Rectal smooth muscle tissue (tissue), 1 donor: ENCODE data around the gene NDUFS2.
"Not testable (repeated sequence)": the region's sequence is repeated elsewhere in the genome, so short reads cannot be mapped to it uniquely, and the experiment has no call there.

Experiments used
- H3K27ac ChIP-seq: one replicate; pipeline ENCODE4 v1.7.0; 2013; ENCODE audit warnings: low read depth, low read length, inconsistent platforms
- H3K27me3 ChIP-seq: one replicate; pipeline ENCODE4 v1.7.0; 2013; ENCODE audit warnings: low read length; ENCODE audit not compliant: control insufficient read depth, insufficient read depth
- H3K36me3 ChIP-seq: one replicate; pipeline ENCODE4 v1.7.0; 2013; ENCODE audit warnings: low read length; ENCODE audit not compliant: control insufficient read depth, insufficient read depth
- H3K4me1 ChIP-seq: one replicate; pipeline ENCODE4 v1.7.0; 2013; ENCODE audit warnings: low read length; ENCODE audit not compliant: control insufficient read depth, insufficient read depth
- H3K4me3 ChIP-seq: one replicate; pipeline ENCODE4 v1.7.0; 2013; ENCODE audit warnings: low read length
- H3K9ac ChIP-seq: one replicate; pipeline ENCODE4 v1.7.0; 2013; ENCODE audit warnings: low read length

Gene NDUFS2

DNA sequence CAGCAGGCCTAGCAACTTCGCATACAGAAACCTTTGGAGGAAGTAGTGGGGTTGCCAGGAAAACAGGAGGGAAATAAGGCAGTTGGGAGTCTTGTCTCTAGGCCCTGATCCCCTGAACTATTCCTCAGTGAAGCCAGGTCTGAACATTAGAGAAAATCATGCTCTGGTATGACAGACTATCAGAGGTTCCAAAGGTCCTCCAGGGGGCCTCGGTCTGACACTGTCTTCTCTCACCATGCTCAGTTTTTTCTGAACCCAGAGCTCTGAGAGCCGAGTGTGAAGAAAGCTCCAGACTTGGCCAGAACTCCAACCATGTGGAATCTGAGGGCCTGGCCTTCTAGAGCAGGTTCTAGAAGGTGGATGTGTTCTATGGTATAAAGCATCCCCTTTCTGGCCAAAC lies 27.7 kb downstream of the NDUFS2 start:
- no peaks in the 10 kb centered on the region for H3K27me3 ChIP-seq
- peaks cover 15% of the 10 kb centered on the region for H3K4me1 ChIP-seq
- no peak overlapping the region for H3K27ac ChIP-seq
- peaks cover 14% of the 10 kb centered on the region for H3K36me3 ChIP-seq
- no peak overlapping the region for H3K9ac ChIP-seq
- no peak overlapping the region for H3K4me3 ChIP-seq

DNA sequence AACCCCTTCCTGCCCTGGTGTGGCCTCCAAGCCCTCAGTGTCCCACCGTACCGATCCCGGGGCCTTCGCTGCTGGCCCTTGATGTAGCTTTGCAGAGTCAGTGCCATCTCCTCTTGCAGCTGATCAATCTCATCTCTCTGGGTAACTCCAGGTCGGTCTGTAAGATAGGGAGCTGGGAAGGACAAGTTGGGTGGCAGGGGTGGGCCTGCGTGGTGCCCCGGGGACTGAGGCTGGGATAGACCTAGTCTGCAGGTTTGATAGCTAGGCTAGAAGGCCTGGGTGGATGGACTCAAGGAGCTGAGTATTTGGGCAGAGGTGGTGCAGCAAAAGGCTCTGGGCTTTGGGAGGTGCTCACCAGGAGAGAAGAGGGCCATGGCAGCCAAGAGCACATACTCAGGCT lies 28.6 kb downstream of the NDUFS2 start:
- Histone ChIP-seq H3K36me3 (peaks cover 14% of the 10 kb centered on the region), H3K4me3 (no peak overlapping the region), H3K4me1 (peaks cover 15% of the 10 kb centered on the region), H3K9ac (no peak overlapping the region), H3K27me3 (no peaks in the 10 kb centered on the region), H3K27ac (no peak overlapping the region)

DNA sequence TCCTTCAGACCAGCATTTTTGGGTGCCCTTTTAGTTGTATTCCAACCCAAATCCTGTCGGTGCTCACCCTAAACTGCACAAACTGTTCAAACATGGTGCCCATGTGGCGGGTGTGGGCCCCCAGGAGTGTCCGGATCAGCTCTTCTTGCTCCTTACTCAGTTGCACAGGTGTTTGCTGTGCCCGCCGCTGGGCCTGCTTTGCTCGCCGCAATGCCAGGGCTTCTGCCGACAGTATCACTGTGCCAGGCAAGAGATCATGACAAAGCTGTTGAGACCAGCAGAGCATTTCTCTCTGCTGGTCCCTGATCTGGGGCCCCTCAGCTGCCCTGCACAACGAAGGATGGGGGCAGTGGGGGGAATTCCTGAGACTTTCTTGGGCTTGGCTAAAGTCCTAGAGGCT lies 30.9 kb downstream of the NDUFS2 start:
- Histone ChIP-seq H3K4me1 (no peaks in the 10 kb centered on the region), H3K4me3 (no peak overlapping the region), H3K27ac (no peak overlapping the region), H3K27me3 (no peaks in the 10 kb centered on the region), H3K36me3 (peaks cover 12% of the 10 kb centered on the region), H3K9ac (no peak overlapping the region)

DNA sequence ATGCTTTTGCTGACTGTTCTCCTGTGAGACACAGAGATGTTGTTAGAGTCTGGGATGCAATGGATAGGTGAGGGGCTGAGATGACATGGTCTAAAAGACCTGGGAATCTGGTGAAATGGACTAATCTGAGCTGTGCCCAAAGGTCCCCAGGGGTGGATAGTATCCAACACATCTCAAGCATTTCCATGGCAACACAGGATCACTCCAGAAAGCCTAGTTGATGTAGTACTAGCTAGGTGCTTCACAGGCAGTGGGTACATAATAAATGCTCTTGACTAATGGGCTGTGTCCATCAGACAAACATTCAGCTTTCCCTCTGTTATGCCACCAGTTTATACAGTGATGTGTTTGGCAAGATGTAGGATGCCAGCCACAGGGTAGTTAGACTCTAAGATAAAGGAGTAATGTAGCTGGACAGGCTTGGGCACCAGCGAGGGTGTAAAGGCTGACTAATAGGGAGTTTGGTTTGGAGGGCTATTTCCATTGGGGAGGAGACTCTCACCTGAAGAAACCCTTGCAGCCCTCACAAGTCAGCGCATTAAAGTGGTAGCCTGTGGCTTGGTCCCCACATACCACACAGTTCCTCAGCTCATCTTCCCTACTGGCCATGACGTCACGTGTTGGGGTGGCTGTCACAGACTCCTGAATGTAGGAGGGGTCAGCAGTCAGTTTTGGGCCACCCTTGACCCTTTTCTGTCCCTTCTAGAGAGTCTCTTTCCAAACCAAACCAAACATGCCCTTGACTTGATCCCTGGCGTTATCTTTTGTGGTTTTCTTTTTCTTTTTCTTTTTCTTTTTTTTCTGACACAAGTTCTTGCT lies 34.0 kb downstream of the NDUFS2 start:
- no peak overlapping the region for H3K4me3 ChIP-seq
- no peak overlapping the region for H3K27ac ChIP-seq
- H3K4me1 ChIP-seq, result no peaks in the 10 kb centered on the region
- H3K36me3 ChIP-seq, result no peaks in the 10 kb centered on the region
- H3K27me3 ChIP-seq, result no peaks in the 10 kb centered on the region
- H3K9ac ChIP-seq, result no peak overlapping the region

DNA sequence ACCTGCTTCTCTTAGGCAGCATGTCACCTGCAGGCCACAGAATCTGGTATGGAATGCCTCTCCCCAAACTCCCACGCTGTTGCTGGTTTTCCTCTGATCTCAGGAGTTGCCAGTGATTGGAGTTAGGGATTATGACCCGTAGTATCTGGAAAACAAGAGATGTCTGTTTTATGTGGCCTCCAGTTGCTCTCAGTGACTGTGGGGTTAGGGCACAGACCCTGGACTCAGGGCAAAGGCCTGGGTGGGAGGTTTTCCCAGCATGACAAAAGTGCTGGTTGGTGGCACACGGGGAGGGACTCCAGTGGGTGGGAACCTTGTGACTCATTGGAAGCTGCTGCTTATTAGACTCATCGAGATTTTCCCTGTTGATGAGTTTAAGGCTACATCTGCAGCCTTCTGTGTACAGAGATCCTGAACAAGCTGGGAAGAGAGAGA lies 35.9 kb downstream of the NDUFS2 start, which contains the start of gene NR1I3:
TSS of gene NR1I3 (minus strand) at position 165 of the 435 bp plus-strand sequence. CDS start 1,638 bp downstream, outside the sequence.
- Histone ChIP-seq H3K27ac (no peak within 1 kb of the TSS), H3K4me1 (no peaks in the 10 kb centered on the region), H3K9ac (no peak within 1 kb of the TSS), H3K36me3 (no peaks in the 10 kb centered on the region), H3K27me3 (no peaks in the 10 kb centered on the region), H3K4me3 (no peak within 1 kb of the TSS)

DNA sequence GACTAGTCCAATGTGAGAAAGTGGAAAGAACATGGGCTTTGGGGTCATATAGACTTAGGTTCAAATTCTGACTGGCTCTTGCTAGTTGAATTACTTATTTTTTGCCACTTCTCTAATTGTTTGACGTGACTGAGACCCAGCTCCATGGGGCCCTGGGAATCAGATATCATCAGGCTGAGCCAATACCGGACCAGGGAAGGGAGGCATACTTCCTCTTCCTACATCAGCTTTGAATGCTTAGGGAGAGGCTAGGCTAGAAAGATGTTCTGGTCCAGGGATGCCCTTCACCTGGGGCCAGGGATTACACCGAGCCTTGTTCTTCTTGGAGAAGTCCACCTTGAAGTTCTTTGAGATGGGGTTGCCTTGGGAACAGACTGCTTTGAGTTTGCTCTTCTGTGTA lies 39.5 kb downstream of the NDUFS2 start:
- no peak overlapping the region for H3K27ac ChIP-seq
- H3K4me1 ChIP-seq, result no peaks in the 10 kb centered on the region
- H3K36me3 ChIP-seq, result no peaks in the 10 kb centered on the region
- H3K4me3 ChIP-seq, result no peak overlapping the region
- H3K9ac ChIP-seq, result no peak overlapping the region
- H3K27me3 ChIP-seq, result no peaks in the 10 kb centered on the region

DNA sequence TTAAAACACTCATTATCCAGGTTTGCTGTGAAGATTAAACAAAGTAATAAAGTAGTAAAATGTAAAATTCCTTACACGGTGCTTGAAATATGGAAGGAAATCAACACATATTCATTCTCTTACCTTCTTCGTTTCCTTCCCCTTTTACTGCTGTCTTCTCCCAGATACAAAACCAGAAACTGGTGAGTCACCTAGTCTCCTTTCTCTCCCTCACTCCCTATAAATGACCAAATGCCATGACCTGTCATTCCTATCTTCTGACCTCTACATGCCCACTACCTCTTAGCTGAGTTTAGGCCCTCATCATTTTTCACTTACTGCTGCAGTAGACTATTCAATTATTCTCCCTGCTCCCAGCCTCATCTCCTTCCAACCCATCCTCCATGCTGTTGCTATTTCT lies 40.1 kb downstream of the NDUFS2 start:
- Histone ChIP-seq H3K9ac (no peak overlapping the region), H3K36me3 (no peaks in the 10 kb centered on the region), H3K27me3 (no peaks in the 10 kb centered on the region), H3K4me3 (no peak overlapping the region), H3K27ac (no peak overlapping the region), H3K4me1 (no peaks in the 10 kb centered on the region)

DNA sequence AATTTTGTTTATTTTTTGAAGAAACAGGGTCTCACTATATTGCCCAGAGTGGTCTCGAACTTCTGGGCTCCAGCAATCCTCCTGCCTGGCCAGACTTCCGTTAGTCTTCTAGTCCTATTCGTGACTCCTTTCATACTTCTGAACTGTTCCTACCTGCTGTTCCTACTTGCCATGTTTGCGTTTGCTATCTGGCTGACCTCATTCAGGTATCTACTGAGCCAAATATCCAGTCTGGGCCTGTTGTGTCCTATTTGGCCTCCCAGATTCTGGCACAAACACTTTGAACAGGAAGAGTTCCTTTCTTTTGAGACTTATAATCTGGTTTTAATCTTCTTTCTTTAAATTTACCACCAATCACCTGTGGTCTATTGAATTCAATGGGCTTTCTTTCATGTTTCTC lies 42.7 kb downstream of the NDUFS2 start:
- H3K36me3 ChIP-seq, result no peaks in the 10 kb centered on the region
- no peaks in the 10 kb centered on the region for H3K4me1 ChIP-seq
- no peak overlapping the region for H3K4me3 ChIP-seq
- H3K27ac ChIP-seq, result no peak overlapping the region
- H3K27me3 ChIP-seq, result no peaks in the 10 kb centered on the region
- no peak overlapping the region for H3K9ac ChIP-seq

DNA sequence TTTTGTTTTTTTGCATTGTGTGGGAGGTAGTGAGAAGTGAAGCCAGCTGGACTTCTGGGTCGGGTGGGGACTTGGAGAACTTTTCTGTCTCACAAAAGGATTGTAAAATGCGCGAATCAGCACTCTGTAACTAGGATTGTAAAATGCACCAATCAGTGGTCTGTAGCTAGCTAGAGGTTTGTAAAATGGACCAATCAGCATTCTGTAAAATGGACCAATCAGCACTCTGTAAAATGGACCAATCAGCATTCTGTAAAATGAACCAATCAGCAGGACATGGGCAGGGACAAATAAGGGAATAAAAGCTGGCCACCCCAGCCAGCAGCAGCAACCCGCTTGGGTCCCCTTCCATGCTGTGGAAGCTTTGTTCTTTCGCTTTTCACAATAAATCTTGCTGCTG lies 47.9 kb downstream of the NDUFS2 start:
- H3K4me3 ChIP-seq, H3K4me1 ChIP-seq, H3K36me3 ChIP-seq, H3K9ac ChIP-seq, H3K27me3 ChIP-seq, H3K27ac ChIP-seq: not testable (repeated sequence)

DNA sequence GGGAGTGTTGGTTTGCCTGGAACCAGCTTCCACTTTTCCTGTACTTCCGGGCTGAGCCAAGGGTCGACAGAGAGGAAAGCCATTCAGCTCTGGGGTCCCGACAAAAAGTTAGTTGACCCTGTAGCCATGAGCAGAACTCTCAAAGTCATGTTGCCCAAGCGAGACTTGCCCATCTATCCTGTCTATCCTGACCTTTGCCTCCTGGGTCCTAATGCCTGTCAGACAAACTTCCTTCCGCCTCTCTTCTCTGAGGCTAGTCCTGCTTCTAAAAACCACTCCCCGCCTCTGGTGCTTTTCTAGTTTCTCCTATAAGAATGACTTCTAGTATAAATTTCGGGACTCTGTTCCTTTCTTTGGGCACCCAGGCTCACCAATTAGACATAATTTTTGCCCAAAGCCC lies 48.7 kb downstream of the NDUFS2 start:
- H3K27me3 ChIP-seq, result no peaks in the 10 kb centered on the region
- H3K4me3 ChIP-seq, result no peak overlapping the region
- no peaks in the 10 kb centered on the region for H3K36me3 ChIP-seq
- H3K9ac ChIP-seq, result no peak overlapping the region
- no peaks in the 10 kb centered on the region for H3K4me1 ChIP-seq
- H3K27ac ChIP-seq, result no peak overlapping the region

DNA sequence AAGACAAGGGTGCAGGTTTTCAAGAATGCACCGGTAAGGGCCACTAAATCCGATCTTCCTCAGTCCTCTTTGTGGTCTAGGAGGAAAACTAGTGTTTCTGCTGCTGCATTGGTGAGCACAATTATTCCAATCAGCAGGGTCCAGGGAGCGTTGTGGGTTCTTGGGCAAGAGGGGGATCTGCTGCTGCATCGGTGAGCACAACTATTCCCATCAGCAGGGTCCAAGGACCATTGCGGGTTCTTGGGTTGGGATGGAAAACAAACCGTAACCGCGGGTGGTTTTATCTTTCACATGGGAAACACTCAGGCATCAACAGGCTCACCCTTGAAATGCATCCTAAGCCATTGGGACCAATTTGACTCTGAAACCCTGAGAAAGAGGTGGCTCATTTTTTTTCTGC lies 49.4 kb downstream of the NDUFS2 start:
- H3K27ac ChIP-seq, result no peak overlapping the region
- H3K27me3 ChIP-seq, result no peaks in the 10 kb centered on the region
- H3K36me3 ChIP-seq, result no peaks in the 10 kb centered on the region
- no peak overlapping the region for H3K4me3 ChIP-seq
- H3K4me1 ChIP-seq, result no peaks in the 10 kb centered on the region
- no peak overlapping the region for H3K9ac ChIP-seq

DNA sequence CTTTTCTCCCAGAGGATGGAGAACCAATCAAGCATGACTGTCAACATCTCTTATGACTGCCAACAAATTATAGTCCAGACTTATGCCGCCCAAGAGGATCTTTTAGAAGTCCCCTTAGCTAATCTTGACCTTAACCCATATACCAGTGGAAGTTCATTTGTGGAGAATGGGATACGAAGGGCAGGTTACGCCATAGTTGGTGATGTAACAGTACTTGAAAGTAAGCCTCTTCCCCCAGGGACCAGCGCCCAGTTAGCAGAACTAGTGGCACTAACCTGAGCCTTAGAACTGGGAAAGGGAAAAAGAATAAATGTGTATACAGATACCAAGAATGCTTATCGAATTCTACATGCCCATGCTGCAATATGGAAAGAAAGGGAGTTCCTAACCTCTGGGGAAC lies 53.1 kb downstream of the NDUFS2 start:
- not testable (repeated sequence) for H3K36me3 ChIP-seq, H3K4me3 ChIP-seq, H3K9ac ChIP-seq, H3K27ac ChIP-seq, H3K27me3 ChIP-seq, H3K4me1 ChIP-seq

DNA sequence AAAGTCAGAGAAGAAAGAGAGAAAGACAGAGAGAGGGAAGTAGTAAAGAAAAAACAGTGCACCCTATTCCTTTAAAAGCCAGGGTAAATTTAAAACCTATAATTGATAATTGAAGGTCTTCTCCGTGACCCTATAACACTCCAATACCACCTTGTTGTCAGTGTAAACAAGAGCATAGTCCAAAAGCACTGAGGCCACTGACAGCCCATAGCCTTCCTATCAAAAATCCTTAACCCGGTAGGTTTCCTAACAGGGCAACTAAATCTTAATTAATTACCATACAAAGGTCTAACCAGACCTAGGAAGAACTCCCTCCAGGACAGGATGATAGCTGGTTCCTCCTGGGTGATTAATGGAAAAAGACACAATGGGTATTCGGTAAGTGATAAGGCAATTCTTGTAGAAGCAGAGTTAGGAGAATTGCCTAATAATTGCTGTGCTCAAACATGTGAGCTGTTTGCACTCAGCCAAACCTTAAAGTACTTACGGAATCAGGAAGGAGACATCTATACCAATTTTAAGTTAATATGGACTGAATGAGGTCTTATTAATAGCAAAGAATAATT lies 53.9 kb downstream of the NDUFS2 start:
- not testable (repeated sequence) for H3K4me1 ChIP-seq, H3K9ac ChIP-seq, H3K27me3 ChIP-seq, H3K36me3 ChIP-seq, H3K4me3 ChIP-seq, H3K27ac ChIP-seq
